Trophoblast cell (in vitro differentiated cells and primary cell): ENCODE data around the gene STRIP2.

Experiments used
- DNase-seq, 2 donors: peaks; one replicate each; pipeline ENCODE4 v3.0.0-alpha.2; 2016
- H2AFZ ChIP-seq: 2 replicates; pipeline ENCODE4 v1.6.1; 2013; ENCODE audit warnings: low read length, moderate library complexity, mild to moderate bottlenecking; ENCODE audit not compliant: insufficient read depth, poor library complexity
- H2AK5ac ChIP-seq: 2 replicates; pipeline ENCODE4 v1.6.1; 2013; ENCODE audit warnings: mild to moderate bottlenecking, low read length
- H2BK120ac ChIP-seq: 2 replicates; pipeline ENCODE4 v1.6.1; 2013; ENCODE audit warnings: low read length, mild to moderate bottlenecking, moderate library complexity; ENCODE audit not compliant: insufficient read depth, poor library complexity
- H2BK12ac ChIP-seq: 2 replicates; pipeline ENCODE4 v1.6.1; 2013; ENCODE audit warnings: mild to moderate bottlenecking, low read length, moderate library complexity
- H2BK5ac ChIP-seq: 2 replicates; pipeline ENCODE4 v1.6.1; 2013; ENCODE audit warnings: low read length, low read depth, moderate library complexity, mild to moderate bottlenecking; ENCODE audit not compliant: poor library complexity
- H3K14ac ChIP-seq: 2 replicates; pipeline ENCODE4 v1.6.1; 2013; ENCODE audit warnings: mild to moderate bottlenecking, low read length
- H3K18ac ChIP-seq: 2 replicates; pipeline ENCODE4 v1.6.1; 2013; ENCODE audit warnings: mild to moderate bottlenecking, low read length
- H3K23ac ChIP-seq: 2 replicates; pipeline ENCODE4 v1.6.1; 2013; ENCODE audit warnings: low read length
- H3K27ac ChIP-seq: 2 replicates; pipeline ENCODE4 v1.5.1; 2013; ENCODE audit warnings: low read depth, mild to moderate bottlenecking, inconsistent platforms, low read length, moderate library complexity
- H3K27me3 ChIP-seq: 2 replicates; pipeline ENCODE4 v1.6.1; 2013; ENCODE audit warnings: inconsistent platforms, mild to moderate bottlenecking, low read length, moderate library complexity; ENCODE audit not compliant: insufficient read depth
- H3K36me3 ChIP-seq, 2 experiments: 1 replicate in 1 of 2; 2 replicates in 1 of 2; pipeline ENCODE4 v1.6.1; 2013; ENCODE audit warnings: low read length in 2 of 2, mild to moderate bottlenecking in 2 of 2, moderate library complexity in 1 of 2; ENCODE audit not compliant: insufficient read depth in 2 of 2, control insufficient read depth in 1 of 2
- H3K4ac ChIP-seq: 2 replicates; pipeline ENCODE4 v1.6.1; 2013; ENCODE audit warnings: low read depth, mild to moderate bottlenecking, low read length, moderate library complexity
- H3K4me1 ChIP-seq, 2 experiments: 1 replicate in 1 of 2; 2 replicates in 1 of 2; pipeline ENCODE4 v1.6.1; 2013; ENCODE audit warnings: low read length in 2 of 2, mild to moderate bottlenecking in 2 of 2, moderate library complexity in 1 of 2; ENCODE audit not compliant: insufficient read depth in 2 of 2, control insufficient read depth in 1 of 2
- H3K4me2 ChIP-seq: 2 replicates; pipeline ENCODE4 v1.6.1; 2013; ENCODE audit warnings: inconsistent platforms, mild to moderate bottlenecking, low read length, moderate library complexity
- H3K4me3 ChIP-seq: 2 replicates; pipeline ENCODE4 v1.5.1; 2013; ENCODE audit warnings: mild to moderate bottlenecking, low read depth, low read length, inconsistent platforms
- H3K79me1 ChIP-seq: one replicate; pipeline ENCODE4 v1.6.1; 2013; ENCODE audit warnings: low read length
- H3K79me2 ChIP-seq: 2 replicates; pipeline ENCODE4 v1.6.1; 2013; ENCODE audit warnings: low read length, mild to moderate bottlenecking; ENCODE audit not compliant: control insufficient read depth, insufficient read depth, poor library complexity
- H3K9ac ChIP-seq: 2 replicates; pipeline ENCODE4 v1.6.1; 2013; ENCODE audit warnings: mild to moderate bottlenecking, low read length
- H3K9me3 ChIP-seq: 2 replicates; pipeline ENCODE4 v1.6.1; 2013; ENCODE audit warnings: low read depth, mild to moderate bottlenecking, control low read depth, inconsistent platforms, low read length; ENCODE audit not compliant: insufficient read depth
- H4K12ac ChIP-seq: 2 replicates; pipeline ENCODE4 v1.6.1; 2013; ENCODE audit warnings: low read depth, mild to moderate bottlenecking, low read length, moderate library complexity
- H4K8ac ChIP-seq: 2 replicates; pipeline ENCODE4 v1.6.1; 2013; ENCODE audit warnings: low read depth, mild to moderate bottlenecking, low read length, moderate library complexity
- H4K91ac ChIP-seq: one replicate; pipeline ENCODE4 v1.6.1; 2013; ENCODE audit warnings: low read depth, mild to moderate bottlenecking, low read length, moderate library complexity
- WGBS: extraction: QIAGEN DNeasy Blood & Tissue Kit; methylation state at CpG from one replicate; pipeline ENCODE4 v1.1.7; 2013; ENCODE audit warnings: missing lambda C conversion rate; ENCODE audit not compliant: insufficient read length, insufficient coverage; ENCODE audit errors: extremely low coverage; 5-methylcytosine and 5-hydroxymethylcytosine counted together

The STRIP2 gene

GRCh38 chr7:129525225-129525862, 91.1 kb downstream of the STRIP2 start:
- no peak overlapping the region for H3K18ac ChIP-seq
- H2AFZ ChIP-seq, result no peak overlapping the region
- peaks cover 0 to 7% of the 10 kb centered on the region in 2 experiments for H3K4me1 ChIP-seq
- no peak overlapping the region for H4K12ac ChIP-seq
- no peak overlapping the region for H3K9ac ChIP-seq
- no peak for DNase-seq
- H3K14ac ChIP-seq, result no peak overlapping the region
- H2BK5ac ChIP-seq, result no peak overlapping the region
- no peak overlapping the region for H2AK5ac ChIP-seq
- no peak overlapping the region for H2BK120ac ChIP-seq
- no peaks in the 10 kb centered on the region for H3K27me3 ChIP-seq
- H3K4me2 ChIP-seq, result no peak overlapping the region
- no peaks in the 10 kb centered on the region for H3K79me1 ChIP-seq
- no peak overlapping the region for H3K4me3 ChIP-seq
- no peak overlapping the region for H3K23ac ChIP-seq
- H3K4ac ChIP-seq, result no peak overlapping the region
- no peaks in the 10 kb centered on the region for H3K79me2 ChIP-seq
- WGBS, result no CpG with 5 or more reads among the region's 9 CpGs
- H3K9me3 ChIP-seq, result no peaks in the 10 kb centered on the region
- no peak overlapping the region for H2BK12ac ChIP-seq
- no peaks in the 10 kb centered on the region for H3K36me3 ChIP-seq
- H3K27ac ChIP-seq, result no peak overlapping the region
- no peak overlapping the region for H4K91ac ChIP-seq
- H4K8ac ChIP-seq, result no peak overlapping the region

GRCh38 chr7:129529643-129530042, 95.4 kb downstream of the STRIP2 start:
- Histone ChIP-seq H3K4me2 (no peak overlapping the region), H3K36me3 (no peaks in the 10 kb centered on the region), H3K23ac (no peak overlapping the region), H2BK12ac (peak overlapping the region; percentile 23), H4K12ac (no peak overlapping the region), H3K9ac (no peak overlapping the region), H3K4ac (no peak overlapping the region), H4K8ac (no peak overlapping the region), H2BK120ac (no peak overlapping the region), H3K18ac (no peak overlapping the region), H2AK5ac (no peak overlapping the region), H3K14ac (no peak overlapping the region), H3K9me3 (no peaks in the 10 kb centered on the region), H2BK5ac (no peak overlapping the region), H3K79me2 (no peaks in the 10 kb centered on the region), H2AFZ (no peak overlapping the region), H3K4me3 (no peak overlapping the region), H3K27me3 (no peaks in the 10 kb centered on the region), H4K91ac (no peak overlapping the region), H3K27ac (no peak overlapping the region), H3K79me1 (peaks cover 9% of the 10 kb centered on the region), H3K4me1 (peaks cover 24 to 28% of the 10 kb centered on the region in 2 experiments)
- DNase-seq, result peak in 1 of 2 donors; percentile 21
- WGBS, result no CpG with 5 or more reads among the region's 4 CpGs

GRCh38 chr7:129530795-129531391, 96.7 kb downstream of the STRIP2 start:
- Histone ChIP-seq H3K79me1 (peaks cover 9% of the 10 kb centered on the region), H4K91ac (no peak overlapping the region), H4K12ac (no peak overlapping the region), H4K8ac (no peak overlapping the region), H3K4ac (no peak overlapping the region), H2BK120ac (no peak overlapping the region), H2BK12ac (no peak overlapping the region), H3K79me2 (no peaks in the 10 kb centered on the region), H3K23ac (no peak overlapping the region), H3K4me3 (no peak overlapping the region), H3K4me1 (peaks cover 24 to 29% of the 10 kb centered on the region in 2 experiments), H3K27ac (no peak overlapping the region), H2AK5ac (no peak overlapping the region), H3K18ac (no peak overlapping the region), H3K4me2 (no peak overlapping the region), H2AFZ (no peak overlapping the region), H3K36me3 (no peaks in the 10 kb centered on the region), H3K9ac (no peak overlapping the region), H3K27me3 (no peaks in the 10 kb centered on the region), H3K9me3 (no peaks in the 10 kb centered on the region), H2BK5ac (no peak overlapping the region), H3K14ac (no peak overlapping the region)
- DNase-seq, result peak; percentile 91 to 94
- WGBS, result no CpG with 5 or more reads among the region's 5 CpGs

- no CpG with 5 or more reads among the region's 11 CpGs for WGBS
- Histone ChIP-seq H2AFZ (no peak overlapping the region), H3K4ac (no peak overlapping the region), H3K4me2 (no peak overlapping the region), H3K4me3 (no peak overlapping the region), H3K79me2 (no peaks in the 10 kb centered on the region), H3K27ac (no peak overlapping the region), H2BK5ac (no peak overlapping the region), H4K8ac (no peak overlapping the region), H2BK12ac (peak overlapping the region; percentile 37), H4K91ac (no peak overlapping the region), H2AK5ac (no peak overlapping the region), H3K18ac (peak overlapping the region; percentile 9), H3K36me3 (no peaks in the 10 kb centered on the region), H2BK120ac (peak overlapping the region; percentile 5), H4K12ac (no peak overlapping the region), H3K79me1 (peaks cover 9% of the 10 kb centered on the region), H3K23ac (no peak overlapping the region), H3K27me3 (no peaks in the 10 kb centered on the region), H3K4me1 (peaks cover 24 to 29% of the 10 kb centered on the region in 2 experiments), H3K14ac (no peak overlapping the region), H3K9ac (no peak overlapping the region), H3K9me3 (no peaks in the 10 kb centered on the region)
- peak; percentile 13 to 65 for DNase-seq
These were observed 97.5 kb downstream of the STRIP2 start for GRCh38 chr7:129531721-129532120.
